HG02970 (cell line): ENCODE results near the gene SLC8A1.

Source experiments
- ATAC-seq: cut with Tn5 transposase; IDR thresholded peaks from one replicate; pipeline ENCODE4 v1.9.1; 2021; ENCODE audit warnings: mild to moderate bottlenecking, moderate library complexity, moderate number of reproducible peaks; ENCODE audit not compliant: unreplicated experiment, low FRiP score

SLC8A1 gene

DNA sequence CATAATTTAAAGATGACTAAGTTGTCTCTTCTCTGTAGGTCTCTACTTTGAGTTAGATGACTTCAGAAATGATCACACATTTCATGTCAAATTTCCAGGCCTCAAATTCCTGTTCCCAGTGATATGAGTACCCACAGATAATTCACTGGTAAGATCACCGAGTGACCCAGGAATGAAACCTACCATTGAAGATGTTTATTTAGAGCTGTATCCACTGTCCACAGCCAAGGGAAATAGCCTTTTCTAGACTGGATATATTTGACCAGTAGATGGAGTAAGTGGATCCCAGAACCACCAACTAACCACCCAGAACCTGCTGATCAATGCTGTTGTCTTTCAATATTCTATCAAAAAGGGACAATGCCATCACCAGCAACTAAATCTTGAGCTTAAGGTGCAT, 238.8 kb downstream of the SLC8A1 start:
- no peak for ATAC-seq

DNA sequence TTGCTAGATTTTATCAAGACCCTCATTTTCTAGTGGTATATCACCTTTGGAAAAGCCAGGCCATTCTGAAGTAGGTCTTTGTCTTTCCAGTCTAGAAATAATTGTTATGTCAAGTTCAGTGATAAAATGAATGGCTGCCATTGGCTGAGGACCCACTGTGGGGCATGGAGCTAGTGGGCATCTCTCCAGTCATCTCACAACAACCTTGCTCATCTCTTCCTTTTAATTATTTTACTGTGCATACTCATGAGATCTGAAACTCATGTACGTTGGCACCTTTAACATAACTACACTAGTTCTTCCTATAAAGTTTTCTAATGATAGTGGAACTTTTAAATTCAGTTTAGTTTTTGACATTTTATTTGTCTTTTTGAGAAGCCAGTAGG, 240.9 kb downstream of the SLC8A1 start:
- ATAC-seq: no peak

DNA sequence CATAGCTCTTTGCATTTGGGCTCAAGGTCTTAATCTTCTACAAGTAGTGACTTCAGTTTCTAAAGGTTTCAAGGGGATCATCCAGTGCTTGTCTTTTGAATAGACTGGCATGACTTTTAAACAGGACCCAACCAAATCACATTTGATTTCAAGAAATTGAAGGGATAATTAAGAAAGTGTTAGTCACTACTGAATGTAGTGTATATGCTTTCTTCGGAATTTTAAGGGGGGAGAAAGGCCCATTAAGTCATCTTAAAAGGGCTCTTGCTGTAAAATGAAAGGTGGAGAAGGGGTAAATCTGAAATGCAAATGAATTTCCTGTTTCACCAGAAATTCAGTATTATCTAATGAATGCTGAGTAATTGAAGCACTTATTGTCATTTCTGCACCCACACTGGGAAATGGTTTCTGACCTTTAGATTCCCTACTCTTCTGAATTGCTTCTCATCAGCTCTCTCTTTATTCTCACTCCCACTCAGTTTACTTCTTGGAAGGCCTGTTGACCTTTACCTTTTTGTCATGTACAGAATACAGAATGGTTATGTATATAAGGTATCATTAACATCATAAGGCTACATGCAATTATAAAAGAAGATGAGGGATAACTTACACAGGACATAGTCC, 241.4 kb downstream of the SLC8A1 start:
- no peak for ATAC-seq

DNA sequence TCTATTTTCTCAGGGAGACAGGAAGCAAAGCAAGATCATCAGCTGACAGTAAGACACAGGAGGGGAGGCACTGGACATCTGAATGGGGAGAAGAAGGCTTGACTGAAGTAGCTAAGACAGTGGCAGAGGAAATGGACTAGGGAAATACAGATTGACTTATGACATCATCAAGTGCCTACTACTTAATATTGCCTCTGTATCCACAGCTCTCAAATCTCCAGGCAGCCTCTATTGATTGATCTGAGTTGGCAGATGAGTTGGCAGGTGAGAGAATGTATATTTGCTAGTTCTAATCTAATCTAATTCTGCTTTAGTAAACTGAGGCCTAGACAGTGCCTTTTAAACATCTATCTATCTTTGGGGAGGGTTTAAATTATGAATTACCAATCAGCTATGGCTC, 242.1 kb downstream of the SLC8A1 start:
- ATAC-seq: no peak

DNA sequence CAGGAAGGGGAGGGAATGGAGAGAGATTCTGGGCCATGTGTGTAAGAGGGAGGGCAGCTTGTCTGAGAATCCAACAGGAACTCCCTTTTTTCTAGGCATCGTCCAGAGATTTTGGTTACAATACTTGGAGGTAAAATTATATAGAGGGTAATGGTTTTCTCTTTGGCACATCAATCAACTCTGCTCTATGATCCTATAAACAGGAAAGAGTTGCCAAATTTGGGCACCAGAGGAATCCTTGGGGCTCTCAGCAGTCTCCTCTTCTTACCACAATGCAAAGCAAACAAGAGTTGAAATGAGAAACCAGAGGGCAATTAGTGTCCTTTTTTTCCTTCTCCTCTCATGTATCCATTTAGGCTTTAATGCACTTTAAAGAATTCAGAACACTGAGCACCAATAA, 243.4 kb downstream of the SLC8A1 start:
- ATAC-seq: no peak

DNA sequence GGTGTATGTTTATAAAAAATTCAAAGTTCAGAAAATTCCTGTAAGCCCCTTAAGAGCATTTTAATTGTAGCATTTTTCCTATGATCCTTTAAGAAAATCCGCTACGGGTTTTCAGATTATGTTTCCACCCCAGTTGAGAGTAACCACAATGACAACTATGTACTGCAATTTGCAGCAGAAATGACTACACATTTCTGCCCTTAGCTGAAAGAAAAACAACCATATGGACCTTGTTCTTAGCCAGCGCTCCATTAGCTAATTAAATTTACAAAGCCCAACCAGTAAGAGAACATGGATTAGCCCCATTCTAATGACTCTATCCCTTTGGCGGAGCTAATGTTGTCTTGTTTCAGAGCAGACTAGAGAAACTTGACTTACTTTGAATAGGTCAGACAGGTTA, 247.6 kb downstream of the SLC8A1 start:
- ATAC-seq: no peak

DNA sequence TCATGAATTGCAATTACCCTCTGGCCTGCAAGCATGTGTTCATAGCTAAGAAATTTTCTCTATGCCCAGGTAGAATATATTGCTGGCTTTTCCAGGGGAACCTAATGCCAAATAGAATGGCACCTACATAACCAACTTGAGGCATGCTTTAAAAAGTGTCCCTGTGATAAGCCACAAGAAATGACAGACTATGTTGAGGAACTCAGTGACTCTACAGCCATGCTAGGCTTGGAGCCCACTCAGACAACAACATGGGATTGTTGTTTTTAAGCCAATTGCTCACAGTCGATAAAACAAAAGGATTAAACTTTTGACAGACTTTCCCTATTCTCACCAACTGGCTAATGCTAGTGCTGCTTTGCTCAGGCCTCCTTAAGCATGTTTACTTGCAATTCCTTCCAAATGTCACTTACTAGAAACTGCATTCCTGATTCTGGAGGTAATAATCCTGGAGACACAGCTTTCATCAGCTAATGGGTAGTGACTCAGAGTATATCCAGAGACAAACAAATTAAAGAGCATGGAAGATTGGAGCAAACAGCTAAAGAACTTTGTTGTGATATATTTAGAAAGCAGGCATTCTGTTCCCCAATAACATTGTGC, 249.0 kb downstream of the SLC8A1 start:
- ATAC-seq: no peak

DNA sequence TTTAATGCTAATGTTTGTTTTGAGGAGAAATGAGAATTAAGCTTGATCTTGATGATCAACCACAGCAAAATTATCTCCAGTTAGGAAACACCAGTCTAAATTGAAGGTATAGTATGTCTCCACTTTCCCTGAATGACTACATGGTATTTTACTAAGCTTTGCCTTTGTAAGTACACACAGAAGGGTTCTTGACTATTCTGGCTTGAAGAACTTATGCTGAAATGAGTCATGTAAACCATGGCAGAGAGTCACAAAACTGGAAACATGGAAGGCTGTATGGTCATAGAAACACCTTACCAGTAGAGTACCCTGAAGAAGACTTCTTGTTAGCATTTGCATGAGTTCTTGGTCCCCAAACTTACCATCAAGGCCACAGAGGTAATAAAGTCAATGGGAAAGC, 250.5 kb downstream of the SLC8A1 start:
- ATAC-seq: no peak

DNA sequence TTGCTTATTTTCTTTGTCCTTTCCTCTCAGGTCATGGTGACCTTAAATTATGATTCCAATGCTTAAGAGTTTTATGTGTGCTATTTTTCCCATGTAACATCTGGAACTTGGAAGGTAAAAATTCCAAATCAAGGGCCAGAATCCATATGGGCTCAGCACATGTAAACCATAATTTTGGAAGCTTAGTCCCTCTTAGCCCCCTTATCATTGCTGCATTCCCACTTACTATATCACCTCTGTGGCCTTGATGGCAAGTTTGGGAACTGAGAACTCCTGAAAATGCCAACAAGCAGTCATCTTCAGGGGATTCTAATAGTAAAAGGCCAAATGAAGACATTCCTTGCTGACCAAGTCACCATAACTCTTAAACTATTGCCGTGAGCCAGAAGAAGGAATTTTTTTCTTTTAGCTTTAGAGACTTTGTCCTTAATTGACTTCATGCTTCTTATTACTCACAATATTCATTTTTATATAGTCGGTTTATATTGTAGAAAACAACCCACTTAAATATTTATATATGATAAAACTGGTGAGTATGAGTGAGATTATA, 251.4 kb downstream of the SLC8A1 start:
- no peak for ATAC-seq

DNA sequence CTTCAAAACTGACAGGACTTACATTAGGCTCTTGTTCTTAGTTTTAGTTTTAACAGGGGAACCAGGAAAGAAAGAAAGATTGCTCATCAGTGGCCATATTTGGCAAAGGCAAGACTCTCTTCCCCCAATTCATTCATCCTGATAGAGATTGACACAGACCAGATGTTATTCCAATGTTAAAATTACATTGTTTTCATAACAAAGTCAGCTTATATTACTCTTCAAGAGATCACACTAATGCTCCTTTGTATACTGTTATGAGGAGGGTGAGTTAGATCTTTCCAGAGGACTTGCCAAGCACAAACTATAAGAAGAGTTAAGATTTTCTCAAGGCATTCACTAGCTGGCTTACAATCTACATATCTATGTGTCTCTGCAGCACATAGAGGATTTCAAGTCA, 252.1 kb downstream of the SLC8A1 start:
- no peak for ATAC-seq

DNA sequence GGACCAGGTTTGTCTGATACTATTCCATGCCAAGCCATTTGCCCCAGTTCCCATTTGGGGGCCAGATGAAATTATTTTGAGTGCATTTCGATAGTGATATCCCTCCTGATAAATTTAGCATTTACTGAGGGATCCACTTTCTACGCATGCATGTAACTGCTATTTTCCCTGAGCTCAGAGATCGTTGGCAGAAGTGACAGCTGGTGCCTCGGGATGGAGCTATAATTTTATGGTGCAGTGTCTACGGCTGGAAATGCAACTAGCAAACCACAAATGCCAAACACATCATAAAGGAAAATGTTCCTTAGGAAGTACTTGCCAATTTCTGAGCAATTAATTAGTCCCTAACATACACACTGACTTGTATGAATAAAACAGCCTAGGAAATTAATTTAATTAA, 254.8 kb downstream of the SLC8A1 start:
- ATAC-seq: no peak

DNA sequence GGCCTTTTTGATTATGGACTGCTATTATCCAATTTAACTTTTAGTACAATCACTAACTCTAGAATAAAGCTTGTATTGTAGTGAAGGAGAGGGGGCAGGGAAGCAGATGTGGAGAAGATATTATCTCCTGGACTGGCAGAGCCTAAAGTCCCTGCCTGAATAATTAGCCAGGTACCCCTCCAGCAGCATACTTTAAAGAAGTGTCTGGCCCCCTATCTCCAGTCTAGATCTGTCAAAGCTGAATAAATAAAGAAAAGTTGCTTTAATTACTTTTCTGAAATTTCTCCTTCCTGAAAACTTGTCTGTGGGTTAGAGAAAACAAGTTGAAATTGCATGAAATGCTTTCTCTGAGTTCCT, 258.2 kb downstream of the SLC8A1 start:
- ATAC-seq: no peak

DNA sequence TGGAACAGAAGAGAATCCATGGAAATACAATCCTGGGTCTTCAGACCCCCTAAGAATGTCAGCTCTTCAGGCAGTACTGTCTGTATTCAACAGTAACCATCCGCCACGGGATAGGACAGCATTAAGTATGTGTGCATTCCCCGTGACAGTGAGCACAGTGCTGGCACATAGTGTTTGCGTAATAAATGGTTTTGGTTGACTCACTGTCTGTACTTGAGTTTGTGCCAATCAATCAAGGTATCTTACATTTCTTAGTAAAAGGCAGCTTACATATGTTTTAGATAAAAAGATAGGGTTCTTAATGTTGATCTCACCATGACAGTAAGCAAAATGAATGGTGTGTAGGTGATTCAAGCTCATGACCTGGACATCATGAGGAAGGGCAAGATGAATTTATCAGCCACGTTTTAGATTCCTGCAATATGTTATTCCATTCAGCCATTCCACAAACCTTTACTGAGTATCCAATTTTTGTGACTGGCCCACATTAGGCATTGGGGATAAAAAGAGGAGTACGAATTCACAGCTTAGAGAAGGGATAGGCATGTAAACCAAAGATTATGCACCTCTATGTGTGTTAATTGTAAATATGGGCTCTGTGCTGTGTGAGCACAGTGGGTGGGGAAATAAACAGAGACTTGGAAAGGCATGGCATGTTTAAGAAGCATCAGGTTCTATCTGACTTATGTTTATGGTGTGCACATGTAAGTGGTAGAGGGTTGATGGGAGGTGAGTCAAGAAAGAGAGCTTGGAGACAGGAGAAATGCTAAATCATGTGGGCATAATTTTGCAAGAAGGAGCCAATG, 258.8 kb downstream of the SLC8A1 start:
- ATAC-seq: no peak

DNA sequence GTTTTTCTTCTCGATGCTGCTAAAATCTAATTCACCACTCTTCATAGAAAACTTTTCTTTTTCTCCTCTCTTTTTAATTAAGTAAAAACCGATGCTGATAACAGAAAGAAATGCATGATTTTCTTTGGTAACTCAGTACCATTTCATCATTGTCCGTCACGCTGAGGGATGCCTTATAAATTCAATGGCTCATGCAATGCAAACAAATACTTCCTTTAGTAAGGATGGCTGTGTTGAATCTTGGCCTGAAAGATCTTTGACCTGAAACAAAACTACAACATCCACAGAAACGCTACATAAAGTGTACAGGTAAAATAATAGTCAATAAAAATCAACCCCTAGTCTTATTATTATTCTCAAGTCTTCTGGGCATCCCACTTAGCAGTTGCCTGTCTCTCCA, 261.4 kb downstream of the SLC8A1 start:
- no peak for ATAC-seq

DNA sequence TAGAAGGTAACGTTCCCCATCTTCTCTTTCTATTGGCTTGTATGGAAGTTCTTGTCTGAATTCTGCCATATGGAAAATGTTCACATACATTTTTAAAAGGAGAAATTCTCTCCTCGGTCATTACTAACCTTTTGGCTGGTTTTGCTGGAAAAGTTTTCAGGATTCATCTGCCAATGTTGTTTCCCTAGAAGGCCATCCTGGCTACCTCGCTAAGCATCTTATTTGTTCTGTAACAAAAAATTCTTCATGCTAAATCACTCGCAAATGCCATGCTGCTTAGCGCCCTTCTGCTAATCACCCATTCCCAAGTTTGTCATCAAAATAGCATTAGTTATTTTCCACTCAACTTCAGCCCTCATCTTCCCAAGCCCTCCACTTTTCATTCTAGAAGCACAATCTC, 262.0 kb downstream of the SLC8A1 start:
- no peak for ATAC-seq

DNA sequence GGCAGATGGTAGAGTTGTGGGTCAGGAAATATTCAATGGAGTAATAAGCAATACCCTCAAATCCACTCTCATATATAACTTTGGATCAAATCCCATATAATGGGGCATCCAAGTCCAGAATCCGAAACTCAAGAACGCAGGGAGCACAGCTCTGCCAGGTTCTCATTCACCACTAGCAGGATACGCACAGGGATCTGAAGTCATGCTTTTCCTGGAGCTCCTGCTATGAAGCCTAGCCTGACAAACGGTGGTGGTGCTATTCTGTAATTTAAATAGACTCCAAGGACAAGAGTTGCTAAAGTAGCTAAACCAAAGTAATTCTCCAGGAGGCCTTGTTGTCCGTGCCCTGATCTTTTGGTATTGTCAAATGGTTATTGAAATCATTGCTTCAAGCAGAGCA, 264.8 kb downstream of the SLC8A1 start:
- ATAC-seq: no peak

DNA sequence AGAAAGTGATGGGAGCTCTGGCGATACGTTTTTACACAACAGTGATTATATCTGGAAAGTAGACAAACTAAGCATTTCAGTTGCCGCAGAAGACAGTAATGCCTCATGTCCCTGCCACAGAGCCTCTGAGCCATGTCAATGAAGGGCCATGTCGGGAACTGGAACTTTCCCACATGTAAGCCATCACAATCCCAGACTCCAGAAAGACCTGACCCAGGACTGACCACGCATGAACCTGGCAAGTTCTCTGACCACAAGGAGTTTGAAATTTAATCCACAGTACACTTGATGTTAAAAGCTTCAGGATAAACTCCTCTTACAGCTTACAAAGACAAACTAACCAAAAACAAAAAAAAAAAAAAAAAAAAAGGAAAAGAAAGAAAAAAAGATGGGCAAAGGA, 267.3 kb downstream of the SLC8A1 start:
- ATAC-seq: no peak

DNA sequence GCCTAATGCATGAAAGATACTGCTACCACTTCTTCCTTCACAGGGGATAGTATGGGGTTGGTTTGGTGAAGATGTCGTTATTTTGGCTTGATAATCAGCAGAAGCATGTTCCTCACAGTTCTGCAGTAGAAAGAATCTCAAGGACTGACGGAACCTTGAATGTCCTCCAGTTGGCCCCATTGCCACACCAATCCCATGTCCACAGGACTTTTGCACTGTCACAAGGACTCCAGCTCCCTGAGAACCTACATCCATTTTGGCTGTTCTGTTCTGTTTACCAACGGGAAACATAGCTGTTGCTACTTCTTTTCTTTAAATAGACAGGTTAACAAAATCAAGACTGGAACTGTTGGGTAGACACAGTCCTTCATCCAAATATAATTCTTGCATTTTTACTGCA, 270.0 kb downstream of the SLC8A1 start:
- no peak for ATAC-seq

DNA sequence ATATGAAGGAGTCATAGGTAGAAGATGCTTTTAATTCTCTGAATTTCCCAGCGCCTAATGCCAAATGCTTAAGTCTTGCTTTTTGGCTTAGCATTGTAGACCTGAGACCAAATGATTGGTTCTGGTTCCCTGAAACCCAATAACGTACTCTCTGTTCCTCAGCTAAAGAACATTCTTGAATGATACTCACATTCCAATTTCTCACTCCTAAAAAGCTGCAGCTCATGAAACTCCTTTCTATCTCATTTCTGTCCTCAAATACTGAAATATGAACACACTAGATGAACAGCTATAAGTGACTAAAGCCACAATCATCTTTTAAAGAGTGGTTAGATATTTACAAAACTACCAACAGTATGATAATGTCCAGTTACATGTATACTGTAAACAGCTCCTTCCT, 272.1 kb downstream of the SLC8A1 start:
- ATAC-seq: no peak

DNA sequence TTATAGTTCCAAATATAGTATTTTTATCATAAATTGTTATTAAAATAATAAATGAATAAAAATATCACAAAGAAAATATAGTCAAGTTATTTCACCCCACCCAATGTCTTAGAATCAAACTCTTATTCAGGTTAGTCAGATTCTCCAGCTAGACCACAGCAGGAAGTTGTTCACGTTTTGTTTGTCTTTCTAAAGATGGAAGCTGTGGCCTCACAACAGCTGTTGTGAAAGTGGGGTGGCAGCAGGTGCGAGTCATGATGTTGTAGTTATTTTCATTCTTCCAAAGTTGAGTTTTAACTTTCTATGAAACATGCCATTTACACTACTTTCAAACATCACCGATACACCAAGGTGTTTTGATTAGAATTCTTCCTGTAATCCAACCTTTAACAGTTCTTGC, 272.9 kb downstream of the SLC8A1 start:
- peak; percentile 75 for ATAC-seq

DNA sequence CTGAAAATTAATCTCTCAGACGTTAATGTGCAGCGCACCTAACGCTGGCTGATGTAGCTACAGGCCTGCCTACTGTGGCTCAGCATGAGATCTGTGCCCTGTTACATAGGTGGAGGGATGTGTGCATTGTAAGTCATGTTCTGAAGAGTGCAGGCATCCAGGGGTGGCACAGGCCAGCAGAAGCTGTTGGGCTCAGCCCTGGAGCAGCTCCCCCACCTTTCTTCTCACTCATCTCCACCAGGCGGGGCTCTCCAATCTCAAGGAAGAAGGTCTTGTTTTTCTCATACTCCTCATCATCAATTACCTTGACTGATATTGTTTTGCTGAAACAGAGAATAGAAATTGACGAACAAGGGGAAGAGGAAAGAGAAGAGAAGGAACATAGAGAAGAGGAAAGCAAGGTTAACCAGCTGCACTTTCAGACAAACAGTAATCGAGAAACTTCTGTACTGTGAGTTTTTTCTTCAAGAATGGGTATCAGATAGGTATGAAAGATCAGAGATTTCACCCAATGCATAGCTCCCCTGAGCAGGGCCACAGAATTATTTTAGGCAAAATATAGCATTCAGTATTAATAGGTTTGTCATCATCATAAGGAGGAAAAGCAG, 273.6 kb downstream of the SLC8A1 start:
- no peak for ATAC-seq
